GM12892 (cell line): ENCODE measurements around the gene SOAT1.
"Not testable (repeated sequence)": the region's sequence is repeated elsewhere in the genome, so short reads cannot be mapped to it uniquely, and the experiment has no call there.

Source experiments
- DNase-seq: peaks from one replicate; pipeline ENCODE4 v3.0.0; 2011; ENCODE audit not compliant: insufficient read length
- FAIRE-seq: peaks from 2 replicates; lab custom pipeline; 2011; peaks lifted over from hg19 to GRCh38; lab: Jason Lieb, UNC
- POLR2A ChIP-seq: IDR thresholded peaks from 2 replicates; pipeline ENCODE4 v1.6.1; 2011; ENCODE audit warnings: low read depth, low read length, control low read depth
- POLR2AphosphoS5 ChIP-seq: IDR thresholded peaks from 2 replicates; pipeline ENCODE4 v1.6.1; 2011; ENCODE audit warnings: low read depth, low read length, control low read depth
- TAF1 ChIP-seq: IDR thresholded peaks from 2 replicates; pipeline ENCODE4 v1.6.1; 2011; ENCODE audit warnings: low read depth, mild to moderate bottlenecking, control low read depth, low read length, borderline replicate concordance

SOAT1 gene

DNA sequence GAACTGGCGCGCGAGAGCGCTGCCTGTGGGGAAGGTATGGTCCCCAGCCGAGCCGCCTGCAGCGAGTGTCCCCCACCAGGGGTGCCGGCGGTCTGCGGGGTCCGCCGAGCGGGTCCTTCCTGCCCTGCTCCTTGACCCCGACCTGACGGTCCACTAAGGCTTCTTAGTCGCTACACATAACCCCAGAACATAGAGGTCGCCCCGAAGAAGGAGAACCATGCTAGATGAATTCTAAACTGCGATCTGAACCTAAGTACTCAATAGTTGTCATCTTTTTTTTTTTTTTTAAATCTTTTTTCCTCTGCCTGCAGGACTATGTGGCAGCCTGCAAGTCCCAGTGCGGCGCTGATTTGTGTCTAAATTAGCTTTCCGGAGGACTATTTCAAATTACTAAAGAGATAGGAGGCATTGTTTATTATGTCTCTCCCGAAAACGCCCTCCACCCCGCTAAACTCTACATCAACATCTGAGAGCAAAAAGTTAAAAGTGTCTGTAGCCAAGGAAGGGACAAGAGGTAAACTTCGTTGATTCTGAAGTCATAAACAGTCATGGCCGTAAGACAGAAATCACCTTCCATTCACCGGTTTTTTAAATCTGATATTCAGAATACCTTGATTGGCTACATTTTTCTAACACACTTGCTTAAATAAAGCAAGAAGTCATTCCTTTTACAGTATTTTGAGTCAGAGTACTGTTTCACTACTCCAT is 72.7 kb downstream of the SOAT1 start:
- FAIRE-seq: peak; percentile 44

DNA sequence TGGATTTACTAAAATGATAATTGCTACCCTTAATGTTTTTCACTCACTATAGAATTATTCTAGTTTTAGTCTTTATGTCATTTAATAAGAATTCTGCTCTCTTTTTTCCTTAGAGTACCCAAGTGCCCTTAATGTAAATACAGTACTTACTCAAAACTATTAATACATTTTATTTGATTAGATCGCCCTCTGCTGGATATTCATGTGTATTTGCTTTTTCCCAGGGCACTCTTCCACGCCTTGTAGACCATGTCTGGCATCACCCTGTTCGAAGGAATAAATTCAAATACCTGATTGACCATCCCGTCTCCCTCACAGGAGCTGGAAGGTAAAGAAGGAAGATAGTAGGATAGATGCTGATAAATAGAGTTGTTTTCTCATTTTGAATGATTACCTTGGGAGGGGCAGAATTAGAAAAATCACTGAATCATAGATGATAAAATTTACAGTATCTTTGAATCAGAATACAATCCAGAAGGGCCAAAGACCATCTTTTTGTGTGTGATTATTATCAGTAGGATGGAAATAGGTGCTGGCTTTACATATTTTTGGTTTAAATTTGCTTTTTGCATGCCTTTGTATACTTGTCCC is 76.2 kb downstream of the SOAT1 start:
- peak; percentile 27 for FAIRE-seq
- peak; percentile 6 for DNase-seq
- TF ChIP-seq TAF1: no peak
- TF ChIP-seq POLR2A: no peak
- no peak for TF ChIP-seq POLR2AphosphoS5

More for the DNA sequence above, 72.7 kb downstream of the SOAT1 start:
- no peak for DNase-seq
- TF ChIP-seq TAF1: no peak
- no peak for TF ChIP-seq POLR2A
- no peak for TF ChIP-seq POLR2AphosphoS5

DNA sequence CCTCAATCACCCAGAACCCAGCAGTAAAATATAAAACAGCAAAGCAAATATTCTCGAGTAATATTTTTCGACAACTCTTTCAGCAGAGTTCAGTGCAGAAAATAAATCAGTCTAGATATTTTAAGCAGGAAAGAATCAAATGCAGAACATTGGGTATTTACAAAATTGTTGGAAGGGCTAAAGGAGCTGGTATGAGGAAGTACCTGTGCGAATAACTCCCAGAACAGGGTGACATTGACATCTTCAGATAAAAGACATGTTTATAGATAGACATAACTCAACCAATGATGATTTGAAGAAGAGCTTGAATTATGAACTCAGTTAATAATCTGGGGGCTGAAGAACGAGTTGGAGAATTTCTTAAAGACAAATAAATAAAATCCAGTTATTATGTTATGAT is 78.6 kb downstream of the SOAT1 start:
- no peak for FAIRE-seq
- DNase-seq: no peak
- TF ChIP-seq POLR2A (no peak), TAF1 (no peak), POLR2AphosphoS5 (no peak)

DNA sequence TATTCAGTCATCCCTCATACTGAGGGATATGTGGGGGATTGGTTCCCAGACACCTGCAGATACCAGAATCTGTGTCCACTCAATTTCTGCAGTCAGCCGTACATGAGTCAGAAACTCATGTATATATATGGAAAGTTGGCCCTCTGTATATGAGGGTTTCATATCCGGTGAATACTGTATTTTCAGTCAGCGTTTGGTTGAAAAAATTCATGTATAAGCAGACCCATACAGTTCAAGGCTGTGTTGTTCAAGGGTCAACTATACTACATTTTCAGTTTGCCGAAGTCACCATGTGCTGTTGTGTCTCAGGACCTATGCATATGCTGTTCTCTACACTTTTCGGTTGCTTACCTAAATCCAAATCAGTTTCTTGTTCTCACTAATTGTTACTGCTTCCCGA is 82.6 kb downstream of the SOAT1 start:
- no peak for DNase-seq
- FAIRE-seq: no peak
- TF ChIP-seq POLR2A: no peak
- TF ChIP-seq TAF1: no peak
- TF ChIP-seq POLR2AphosphoS5: no peak

DNA sequence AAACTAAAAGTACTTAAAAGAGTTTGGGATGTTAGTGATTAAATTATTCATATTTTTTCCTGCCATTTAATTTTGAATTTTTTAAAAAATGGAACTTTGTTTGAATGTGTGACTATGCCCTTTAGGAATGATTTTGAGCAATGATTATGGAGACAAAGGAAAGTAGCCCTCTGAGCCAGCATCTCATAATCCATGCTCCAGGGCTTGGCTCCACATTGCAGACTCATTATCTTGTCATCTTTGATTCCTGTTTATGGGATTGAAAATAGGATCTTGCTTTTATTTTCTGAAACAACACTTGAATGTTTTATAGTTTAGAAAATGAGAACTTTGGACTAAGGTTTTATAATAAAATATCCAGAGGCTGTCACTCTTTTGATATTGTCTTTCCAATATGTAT is 86.7 kb downstream of the SOAT1 start:
- no peak for TF ChIP-seq POLR2A
- TF ChIP-seq TAF1: no peak
- no peak for TF ChIP-seq POLR2AphosphoS5
- FAIRE-seq (no peak), DNase-seq (no peak)

DNA sequence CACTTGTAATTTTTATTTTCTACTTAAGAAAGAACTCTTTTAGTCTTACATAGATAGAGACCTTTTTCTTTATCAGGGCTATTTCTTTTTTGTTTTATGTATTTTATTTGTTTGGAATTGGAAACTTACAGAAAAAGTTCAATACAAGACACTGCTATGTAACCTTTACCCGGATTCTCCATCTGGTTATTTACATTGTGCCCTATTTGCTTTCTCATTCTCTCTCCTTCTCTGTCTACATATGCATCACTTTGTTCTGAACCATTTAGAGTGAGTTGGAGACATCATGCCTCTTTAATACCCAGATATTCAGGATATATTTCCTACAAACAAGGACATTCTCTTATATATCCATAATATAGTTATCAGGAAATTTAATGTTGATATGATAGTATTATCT is 90.4 kb downstream of the SOAT1 start:
- DNase-seq: no peak
- TF ChIP-seq POLR2A (no peak), TAF1 (no peak), POLR2AphosphoS5 (no peak)
- FAIRE-seq: no peak

DNA sequence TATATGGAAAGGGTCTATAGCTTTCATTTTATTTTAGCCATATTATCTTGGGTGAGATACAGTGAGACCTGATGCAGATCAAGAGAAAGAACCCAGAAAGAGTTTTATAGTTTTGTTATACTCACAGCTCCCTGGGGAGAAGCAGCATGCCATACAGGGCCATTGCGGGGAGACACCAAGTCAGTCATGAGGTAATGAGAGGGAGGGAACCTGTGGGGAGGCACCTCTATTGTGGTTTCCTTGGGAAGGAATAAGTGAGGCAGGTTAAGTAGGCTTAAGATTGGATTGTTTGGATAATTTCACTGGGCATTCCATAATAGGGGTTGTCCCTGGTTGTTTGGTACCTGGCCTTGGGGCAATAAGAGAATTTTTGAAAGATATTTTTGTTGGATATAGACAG is 91.9 kb downstream of the SOAT1 start:
- FAIRE-seq (no peak), DNase-seq (no peak)
- TF ChIP-seq TAF1: no peak
- TF ChIP-seq POLR2A: no peak
- TF ChIP-seq POLR2AphosphoS5: no peak

DNA sequence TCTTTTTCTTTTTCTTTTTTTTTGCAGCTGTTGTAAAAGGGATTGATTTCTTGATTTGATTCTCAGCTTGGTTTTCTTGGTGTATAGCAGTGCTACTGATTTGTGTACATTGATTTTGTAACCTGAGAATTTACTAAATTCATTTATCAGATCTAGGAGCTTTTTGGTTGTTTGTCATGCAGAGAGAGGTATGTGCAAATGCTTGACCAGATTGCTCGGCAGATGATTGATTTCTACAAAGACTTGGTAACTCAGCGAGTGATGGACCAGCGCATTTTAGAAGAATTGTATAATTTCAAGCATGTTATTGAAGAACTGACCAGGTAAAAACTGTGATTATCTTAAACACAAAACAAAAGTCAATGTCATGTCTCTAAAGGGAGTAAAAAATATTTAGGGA is 100.1 kb downstream of the SOAT1 start:
- TF ChIP-seq POLR2A (no peak), TAF1 (no peak), POLR2AphosphoS5 (no peak)
- no peak for DNase-seq
- FAIRE-seq: no peak

DNA sequence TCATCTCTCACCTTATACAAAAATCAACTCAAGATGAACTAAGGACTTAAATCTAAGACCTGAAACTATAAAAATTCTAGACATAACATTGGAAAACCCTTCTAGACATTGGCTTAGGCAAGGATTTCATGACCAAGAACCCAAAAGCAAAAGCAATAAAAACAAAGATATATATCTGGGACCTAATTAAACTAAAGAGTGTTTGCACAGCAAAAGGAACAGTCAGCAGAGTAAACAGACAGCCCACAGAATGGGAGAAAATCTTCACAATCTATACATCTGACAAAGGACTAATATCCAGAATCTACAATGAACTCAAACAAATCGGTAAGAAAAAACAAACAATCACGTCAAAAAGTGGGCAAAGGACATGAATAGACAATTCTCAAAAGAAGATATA is 105.8 kb downstream of the SOAT1 start:
- not testable (repeated sequence) for FAIRE-seq, DNase-seq
